ENCODE results near the gene SPRYD4. TPM values are rescaled to one million over a fixed set of nuclear protein-coding genes. Genes with fewer than 3 reads are reported as not detected.

Gene SPRYD4
- total RNA-seq, result 1.1 and 1.5 TPM in 2 replicates

GRCh38 chr12:56468216-56469006 is at the start of gene SPRYD4:
TSS of gene SPRYD4 (plus strand) at chr12:56468578. CDS start at chr12:56468592, 14 bp downstream.

GRCh38 chr12:56448860-56449621 is 19.3 kb upstream of the SPRYD4 start, which contains the start of gene TIMELESS:
TSS of gene TIMELESS (minus strand) at chr12:56449426. CDS start at chr12:56434170, 15,256 bp downstream.

GRCh38 chr12:56454557-56454956 is 13.8 kb upstream of the SPRYD4 start, which contains the start of gene MIP:
TSS of gene MIP (minus strand) at chr12:56454657. CDS start at chr12:56454613, 44 bp downstream.

GRCh38 chr12:56488041-56488955 is 19.9 kb downstream of the SPRYD4 start, which contains the start of gene GLS2:
TSS of gene GLS2 (minus strand) at chr12:56488161. CDS start at chr12:56488118, 43 bp downstream.

GRCh38 chr12:56521590-56522371 is 53.4 kb downstream of the SPRYD4 start, which contains the start of gene RBMS2:
TSS of gene RBMS2 (plus strand) at chr12:56521820. CDS start at chr12:56522024, 204 bp downstream.

Other genes with a start within 250 kb of the SPRYD4 start
- gene RNF41, start 246.7 kb upstream of the SPRYD4 start, total RNA-seq, result 99.3 and 165 TPM in 2 replicates
- 20.9 and 28.8 TPM in 2 replicates for gene NABP2, start 244.2 kb upstream of the SPRYD4 start, total RNA-seq
- 0.85 TPM in 1 of 2 replicates, not detected in the other for gene SLC39A5, start 238.5 kb upstream of the SPRYD4 start, total RNA-seq
- gene ANKRD52, start 210.2 kb upstream of the SPRYD4 start, total RNA-seq, result 14.7 and 18.0 TPM in 2 replicates
- 3.3 and 5.9 TPM in 2 replicates for gene COQ10A, start 201.6 kb upstream of the SPRYD4 start, total RNA-seq
- gene CS, start 168.2 kb upstream of the SPRYD4 start, total RNA-seq, result 62.9 and 99.7 TPM in 2 replicates
- 93.0 and 106 TPM in 2 replicates for gene CNPY2, start 152.6 kb upstream of the SPRYD4 start, total RNA-seq
- gene PAN2, start 134.6 kb upstream of the SPRYD4 start, total RNA-seq, result 10.0 and 27.3 TPM in 2 replicates
- 0.28 and 0.38 TPM in 2 replicates for gene IL23A, start 129.7 kb upstream of the SPRYD4 start, total RNA-seq
- gene STAT2, start 108.5 kb upstream of the SPRYD4 start, total RNA-seq, result 105 and 295 TPM in 2 replicates
- gene APOF, start 105.7 kb upstream of the SPRYD4 start, total RNA-seq, result not detected in 2 replicates
- gene TIMELESS, start 19.2 kb upstream of the SPRYD4 start, total RNA-seq, result 4.5 and 33.4 TPM in 2 replicates
- gene MIP, start 13.9 kb upstream of the SPRYD4 start, total RNA-seq, result 0.19 TPM in 1 of 2 replicates, not detected in the other
- under 0.01 TPM in 1 of 2 replicates, not detected in the other for gene GLS2, start 19.6 kb downstream of the SPRYD4 start, total RNA-seq
- gene RBMS2, start 53.2 kb downstream of the SPRYD4 start, total RNA-seq, result 12.3 and 13.0 TPM in 2 replicates
- gene BAZ2A, start 161.7 kb downstream of the SPRYD4 start, total RNA-seq, result 13.2 and 13.6 TPM in 2 replicates
- gene ATP5F1B, start 177.4 kb downstream of the SPRYD4 start, total RNA-seq, result 386 and 740 TPM in 2 replicates
- 56.7 and 164 TPM in 2 replicates for gene PTGES3, start 219.7 kb downstream of the SPRYD4 start, total RNA-seq